GM12878 (cell line): ENCODE results near the gene C1QTNF3. TPM values are rescaled to one million over a fixed set of nuclear protein-coding genes. Genes with fewer than 3 reads are reported as not detected.

Experiments used
- ATAC-seq: fragments of 200-7000 bp; cut with Tn5 transposase; 3 replicates; pipeline ENCODE4 v1.9.1; 2020; ENCODE audit warnings: mild to moderate bottlenecking, moderate library complexity
- BruUV-seq: library from RNA; stranded (reverse); fragments of 400-500 nt; replicated peaks from 2 replicates; lab custom pipeline; 2021; lab: Mats Ljungman, UMichigan
- CTCF ChIA-PET: fragments of 300-600 bp; sonication (Branson Sonifier 250); formaldehyde crosslinking; extraction: SDS; loops from one replicate; lab custom pipeline; 2021; ENCODE audit warnings: inconsistent platforms; lab: Yijun Ruan, JAX
- POLR2A ChIA-PET: fragments of 350-600 bp; formaldehyde crosslinking; extraction: SDS; loops from one replicate; lab custom pipeline; 2021; ENCODE audit warnings: inconsistent platforms; lab: Charles Lee
- RAD21 ChIA-PET: fragments of 300-600 bp; sonication (Branson Sonifier 250); formaldehyde crosslinking; loops from one replicate; lab custom pipeline; 2023; ENCODE audit warnings: antibody characterized with exemption; ENCODE audit not compliant: unreplicated experiment; lab: Charles Lee
- SMC1A ChIA-PET: fragments of 300-600 bp; sonication (Branson Sonifier 250); formaldehyde crosslinking; loops from one replicate; lab custom pipeline; 2023; ENCODE audit not compliant: unreplicated experiment, uncharacterized antibody; lab: Charles Lee
- DNase-seq: peaks from one replicate; pipeline ENCODE4 v3.0.0-alpha.2; 2011; ENCODE audit warnings: low read depth, low spot score
- FAIRE-seq: peaks from 3 replicates; lab custom pipeline; 2011; peaks lifted over from hg19 to GRCh38; lab: Jason Lieb, UNC
- H2AFZ ChIP-seq: 2 replicates; pipeline ENCODE4 v1.6.0; 2011; ENCODE audit warnings: low read depth, low read length, control low read depth; ENCODE audit not compliant: control insufficient read depth
- H3K27ac ChIP-seq: 2 replicates; pipeline ENCODE4 v1.5.1; 2011; ENCODE audit warnings: control low read depth; ENCODE audit not compliant: control insufficient read depth, insufficient read depth
- H3K27me3 ChIP-seq, 2 experiments: replicated peaks in 1 of 2; 2 replicates each; pipeline versions ENCODE4 v1.6.0 to v1.6.1; 2011; ENCODE audit warnings: low read length in 1 of 2; ENCODE audit not compliant: control insufficient read depth in 2 of 2, insufficient read depth in 2 of 2
- H3K36me3 ChIP-seq, 2 experiments: 2 replicates each; pipeline ENCODE4 v1.5.1; 2011; ENCODE audit warnings: low read length in 1 of 2; ENCODE audit not compliant: control insufficient read depth in 2 of 2, insufficient read depth in 2 of 2
- H3K4me1 ChIP-seq: 2 replicates; pipeline ENCODE4 v1.6.1; 2011; ENCODE audit warnings: mild to moderate bottlenecking, low read length, moderate library complexity, mixed read lengths; ENCODE audit not compliant: control insufficient read depth, insufficient read depth
- H3K4me2 ChIP-seq: 2 replicates; pipeline ENCODE4 v1.6.0; 2011; ENCODE audit warnings: control low read depth; ENCODE audit not compliant: control insufficient read depth, insufficient read depth
- H3K4me3 ChIP-seq: fragments of 200-600 bp; sonication (generic); 2 replicates; pipeline ENCODE4 v1.5.1; 2016
- H3K79me2 ChIP-seq: 2 replicates; pipeline ENCODE4 v1.6.0; 2011; ENCODE audit warnings: low read length; ENCODE audit not compliant: control insufficient read depth, insufficient read depth
- H3K9ac ChIP-seq: 2 replicates; pipeline ENCODE4 v1.8.0; 2011; ENCODE audit warnings: low read length, control low read depth, mixed read lengths; ENCODE audit not compliant: control insufficient read depth, insufficient read depth
- H3K9me3 ChIP-seq: replicated peaks from 3 replicates; pipeline ENCODE4 v1.5.1; 2011; ENCODE audit warnings: mild to moderate bottlenecking, low read length; ENCODE audit not compliant: control insufficient read depth, insufficient read depth
- H4K20me1 ChIP-seq: 2 replicates; pipeline ENCODE4 v1.6.0; 2011; ENCODE audit not compliant: control insufficient read depth, insufficient read depth
- CUX1 ChIP-seq: IDR thresholded peaks from 2 replicates; pipeline ENCODE4 v1.6.1; 2012; ENCODE audit warnings: improper control_type of control experiment, low read depth, low read length; ENCODE audit not compliant: insufficient replicate concordance
- DPF2 ChIP-seq: fragments of 450-650 bp; IDR thresholded peaks from 2 replicates; pipeline ENCODE4 v1.6.1; 2017; ENCODE audit warnings: mild to moderate bottlenecking
- E4F1 ChIP-seq: fragments of 450-650 bp; IDR thresholded peaks from 2 replicates; pipeline ENCODE4 v1.6.1; 2018; ENCODE audit warnings: borderline replicate concordance, mild to moderate bottlenecking; ENCODE audit not compliant: partially characterized antibody
- IKZF2 ChIP-seq, 2 experiments: fragments of 450-650 bp; IDR thresholded peaks; 2 replicates each; pipeline ENCODE4 v1.6.1; 2017; ENCODE audit warnings: mild to moderate bottlenecking in 2 of 2, moderate library complexity in 2 of 2
- NKRF ChIP-seq: fragments of 450-650 bp; conservative IDR thresholded peaks from 2 replicates; pipeline ENCODE4 v1.6.1; 2017; ENCODE audit warnings: mild to moderate bottlenecking, moderate library complexity
- PML ChIP-seq: IDR thresholded peaks from 2 replicates; pipeline ENCODE4 v1.6.1; 2012; ENCODE audit warnings: low read length, inconsistent platforms
- POLR2AphosphoS5 ChIP-seq: IDR thresholded peaks from 2 replicates; pipeline ENCODE4 v1.6.1; 2011; ENCODE audit warnings: mild to moderate bottlenecking, low read length, inconsistent platforms
- RAD21 ChIP-seq: IDR thresholded peaks from 2 replicates; pipeline ENCODE4 v1.6.1; 2011; ENCODE audit warnings: mild to moderate bottlenecking, low read depth, low read length, moderate library complexity; ENCODE audit not compliant: insufficient read depth
- RCOR1 ChIP-seq: conservative IDR thresholded peaks from 2 replicates; pipeline ENCODE4 v1.6.1; 2012; ENCODE audit warnings: low read depth, low read length, improper control_type of control experiment
- SREBF2 ChIP-seq: IDR thresholded peaks from 2 replicates; pipeline ENCODE4 v1.6.1; 2012; ENCODE audit warnings: mild to moderate bottlenecking, low read length
- SRF ChIP-seq, 2 experiments: IDR thresholded peaks; 2 replicates each; pipeline ENCODE4 v1.6.1; 2011; ENCODE audit warnings: low read depth in 2 of 2, low read length in 2 of 2, mild to moderate bottlenecking in 1 of 2, moderate library complexity in 1 of 2
- TAF1 ChIP-seq: IDR thresholded peaks from 2 replicates; pipeline ENCODE4 v1.6.1; 2011; ENCODE audit warnings: mild to moderate bottlenecking, low read depth, low read length, borderline replicate concordance
- TCF3 ChIP-seq: IDR thresholded peaks from 2 replicates; pipeline ENCODE4 v1.6.1; 2012; ENCODE audit warnings: low read depth, mild to moderate bottlenecking, low read length, borderline replicate concordance; ENCODE audit not compliant: insufficient read depth
- ZNF217 ChIP-seq: fragments of 450-650 bp; IDR thresholded peaks from 2 replicates; pipeline ENCODE4 v1.6.1; 2017; ENCODE audit warnings: antibody characterized with exemption, mild to moderate bottlenecking
- WGBS: methylation state at CpG from one replicate; pipeline ENCODE4 v1.1.6; 2016; ENCODE audit warnings: low lambda C conversion rate; ENCODE audit not compliant: insufficient replicate concordance, insufficient coverage; ENCODE audit errors: missing lambda C conversion rate; 5-methylcytosine and 5-hydroxymethylcytosine counted together
- in situ Hi-C: fragments of 300-500 bp; cut with MboI; formaldehyde crosslinking; loops from 9 replicates; pipeline ENCODE4 v1.14.3; 2018; ENCODE audit warnings: mixed read lengths
- intact Hi-C: fragments of 100-400 bp; cut with micrococcal nuclease; formaldehyde crosslinking; loops from one replicate; pipeline ENCODE4 v1.14.2; 2022; ENCODE audit not compliant: unreplicated experiment
- polyA plus RNA-seq, 11 experiments: library from polyadenylated mRNA; depleted of rRNA in 4 of 11; unstranded in 6 of 11; stranded (reverse) in 5 of 11; fragments of >200 nt; fragmentation: Nextera tagmentation in 4 of 11; fragmentation: Illumina TruSeq in 1 of 11; extraction: Ambion mirVana in 4 of 11; extraction: Trizol in 1 of 11; gene quantifications; 1 replicate in 1 of 11; 2 replicates in 10 of 11; pipeline versions ENCODE4 v1.2.1 to v1.2.3, GENCODE V29; 2011 to 2016; ENCODE audit warnings: inconsistent platforms in 2 of 11, missing spikeins in 2 of 11, low read depth in 1 of 11
- total RNA-seq, 4 experiments: library from RNA; depleted of rRNA in 3 of 4; stranded (reverse); fragments of >200 nt in 3 of 4; fragmentation: Illumina TruSeq in 1 of 4; extraction: Trizol in 1 of 4; gene quantifications; 2 replicates each; pipeline versions ENCODE4 v1.2.1 to v1.2.3, GENCODE V29; 2013 to 2021

Gene C1QTNF3
- total and polyA plus RNA-seq, 10 of the 15 experiments (the other 5 are each of a cell fraction or from before 2014, with no cell fraction given), result 0.39 to 6.3 (median 1.3) TPM

- RAD21 ChIA-PET, result no interaction called here
- CTCF ChIA-PET, result no interaction called here
Measured at GRCh38 chr5:34053133-34053532, 10.1 kb upstream of the C1QTNF3 start.

More at GRCh38 chr5:34053133-34053532, 10.1 kb upstream of the C1QTNF3 start:
- H3K27ac ChIP-seq, result no peak overlapping the region
- no peak for FAIRE-seq
- SMC1A ChIA-PET, result interaction anchor here (1.0 to 1.4 kb wide), 2 partner anchors 11 to 56 kb away, joined by 3 read pairs; partner anchors contain the start of gene C1QTNF3
- in situ Hi-C loops, result no loop called here
- no peak for TF ChIP-seq ZNF217
- no peak for TF ChIP-seq SRF (IDR thresholded peaks at IDR 0.05; ENCODE audit: low read depth in 2 of 2, low read length in 2 of 2)
- no peak for TF ChIP-seq RCOR1
- TF ChIP-seq IKZF2 (IDR thresholded peaks at IDR 0.05), result no peak
- TF ChIP-seq TCF3, result no peak
- no peak for TF ChIP-seq RAD21
- TF ChIP-seq CUX1, result no peak
- TF ChIP-seq E4F1, result no peak
- no peak for TF ChIP-seq DPF2
- TF ChIP-seq SREBF2, result no peak
- TF ChIP-seq TAF1, result no peak
- no peak for TF ChIP-seq POLR2AphosphoS5
- TF ChIP-seq PML, result no peak
- no peak for TF ChIP-seq NKRF
- TF ChIP-seq, all 136 proteins: peak for 0
- Histone ChIP-seq H3K4me2 (no peak overlapping the region), H3K9me3 (no peaks in the 10 kb centered on the region), H2AFZ (no peak overlapping the region), H3K4me3 (no peak overlapping the region), H3K9ac (no peak overlapping the region), H3K4me1 (no peaks in the 10 kb centered on the region), H4K20me1 (no peaks in the 10 kb centered on the region), H3K36me3 (no peaks in the 10 kb centered on the region; a peak in 1 of 4 replicates), H3K27me3 (no peaks in the 10 kb centered on the region), H3K79me2 (no peaks in the 10 kb centered on the region)
- intact Hi-C loops, result no loop called here
- WGBS, result 27% methylated on average over 2 of the region's 2 CpGs
- DNase-seq, result no peak
- no peak for ATAC-seq
- POLR2A ChIA-PET, result no interaction called here
- BruUV-seq, result no TSS peak
